A673 (cell line): ENCODE data around the gene IRF2BP2. TPM values are rescaled to one million over a fixed set of nuclear protein-coding genes. Genes with fewer than 3 reads are reported as not detected.
A peak's percentile ranks its signal among the peaks of the same experiment; 100 is the strongest.

Experiments used
- BruUV-seq: library from RNA; stranded (reverse); fragments of 400-500 nt; replicated peaks from 2 replicates; lab custom pipeline; 2021; lab: Mats Ljungman, UMichigan
- CTCF ChIA-PET: fragments of 300-600 bp; sonication (Branson Sonifier 250); formaldehyde crosslinking; loops from one replicate; lab custom pipeline; 2022; ENCODE audit warnings: antibody characterized with exemption; lab: Charles Lee
- POLR2A ChIA-PET: fragments of 300-600 bp; sonication (Branson Sonifier 250); formaldehyde crosslinking; loops from one replicate; lab custom pipeline; 2022; ENCODE audit warnings: antibody characterized with exemption; ENCODE audit not compliant: low non-redundant PET; lab: Charles Lee
- DNase-seq: peaks from one replicate; pipeline ENCODE4 v3.0.0-alpha.2; 2015; ENCODE audit warnings: low spot score
- H3K27ac ChIP-seq: fragments of 200-600 bp; sonication (generic); 2 replicates; pipeline ENCODE4 v1.5.1; 2016; ENCODE audit warnings: mixed run types, low read depth, mild to moderate bottlenecking, mixed read lengths, antibody characterized with exemption, low read length; ENCODE audit not compliant: poor library complexity, severe bottlenecking
- H3K27me3 ChIP-seq: fragments of 200-600 bp; sonication (generic); replicated peaks from 2 replicates; pipeline ENCODE4 v1.6.1; 2017; ENCODE audit warnings: mixed run types, low read depth, mild to moderate bottlenecking, mixed read lengths, antibody characterized with exemption, low read length; ENCODE audit not compliant: insufficient read depth, poor library complexity
- H3K36me3 ChIP-seq: fragments of 200-600 bp; sonication (generic); 2 replicates; pipeline ENCODE4 v1.6.1; 2016; ENCODE audit warnings: mixed run types, mild to moderate bottlenecking, mixed read lengths, antibody characterized with exemption, low read length; ENCODE audit not compliant: insufficient read depth, poor library complexity, severe bottlenecking
- H3K4me1 ChIP-seq: fragments of 200-600 bp; sonication (generic); 2 replicates; pipeline ENCODE4 v1.6.1; 2017; ENCODE audit warnings: mixed run types, mild to moderate bottlenecking, mixed read lengths, antibody characterized with exemption, low read length; ENCODE audit not compliant: insufficient read depth, poor library complexity, severe bottlenecking
- H3K4me3 ChIP-seq: fragments of 200-600 bp; sonication (generic); 2 replicates; pipeline ENCODE4 v1.5.1; 2016; ENCODE audit warnings: low read depth, mixed run types, mild to moderate bottlenecking, mixed read lengths, low read length; ENCODE audit not compliant: poor library complexity, severe bottlenecking
- H3K9me3 ChIP-seq: fragments of 200-600 bp; sonication (generic); 2 replicates; pipeline ENCODE4 v1.6.1; 2016; ENCODE audit warnings: mixed run types, low read depth, mild to moderate bottlenecking, mixed read lengths, antibody characterized with exemption, low read length; ENCODE audit not compliant: poor library complexity, severe bottlenecking
- EZH2 ChIP-seq: fragments of 200-600 bp; sonication (generic); IDR thresholded peaks from 2 replicates; pipeline ENCODE4 v1.6.1; 2017; ENCODE audit warnings: borderline replicate concordance, low read depth, mild to moderate bottlenecking, mixed read lengths, antibody characterized with exemption, low read length; ENCODE audit not compliant: poor library complexity, severe bottlenecking
- intact Hi-C: fragments of 100-400 bp; cut with micrococcal nuclease; formaldehyde crosslinking; loops from one replicate; pipeline ENCODE4 v1.10.0; 2022; ENCODE audit not compliant: unreplicated experiment
- total RNA-seq: library from RNA; stranded (reverse); gene quantifications from 2 replicates; pipeline ENCODE4 v1.2.3, GENCODE V29; 2021
- TF ChIP-seq, protein P1 (sequence below): fragments of 300-800, 200-600 bp; sonication (generic); conservative IDR thresholded peaks from 2 replicates; pipeline ENCODE4 v1.5.1; 2017; ENCODE audit warnings: low read depth, mild to moderate bottlenecking, antibody characterized with exemption, low read length, moderate library complexity, mixed read lengths

IRF2BP2 gene
- total RNA-seq, 1 experiment from 2014 or later: 43.8 TPM

DNA sequence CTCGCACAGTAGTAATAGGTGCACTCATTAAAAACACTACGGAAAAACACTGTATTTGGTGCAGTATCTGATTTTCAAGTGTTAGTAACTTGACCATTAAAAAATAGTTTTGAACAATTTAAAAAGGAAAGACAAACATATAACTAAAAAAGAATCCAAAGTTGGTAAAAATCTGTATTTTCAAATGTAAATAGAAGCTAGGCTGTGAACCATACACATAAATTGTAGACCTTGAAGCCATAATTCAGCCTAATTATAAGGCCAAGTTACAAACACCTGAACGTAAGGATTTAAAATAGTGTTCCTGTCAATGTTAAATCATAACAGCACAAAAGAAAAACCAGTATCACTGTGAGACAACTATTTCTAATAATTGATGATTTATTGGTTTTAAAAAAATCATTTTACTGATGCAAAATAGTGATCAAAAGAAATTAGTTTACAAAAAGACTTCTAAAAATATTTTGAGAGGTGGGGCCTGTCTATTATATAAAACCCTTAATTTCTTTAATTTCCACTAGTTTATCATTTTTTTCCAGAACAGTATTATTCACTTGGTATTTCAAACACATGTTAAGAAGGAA, 4.5 kb downstream of the IRF2BP2 start:
- BruUV-seq: no TSS peak
- Histone ChIP-seq H3K4me3 (peak overlapping the region; percentile 58), H3K9me3 (no peaks in the 10 kb centered on the region), H3K27ac (peak overlapping the region; percentile 23), H3K27me3 (no peaks in the 10 kb centered on the region), H3K36me3 (peaks cover 43% of the 10 kb centered on the region), H3K4me1 (peaks cover 49% of the 10 kb centered on the region)
- ChIA-PET CTCF (no interaction called here), POLR2A (no interaction called here)
- TF ChIP-seq EZH2: no peak
- intact Hi-C loops: loop anchor here (10.0 kb wide), 1 partner anchor 491 kb away; no protein-coding TSS in a partner anchor
- no peak for DNase-seq

DNA sequence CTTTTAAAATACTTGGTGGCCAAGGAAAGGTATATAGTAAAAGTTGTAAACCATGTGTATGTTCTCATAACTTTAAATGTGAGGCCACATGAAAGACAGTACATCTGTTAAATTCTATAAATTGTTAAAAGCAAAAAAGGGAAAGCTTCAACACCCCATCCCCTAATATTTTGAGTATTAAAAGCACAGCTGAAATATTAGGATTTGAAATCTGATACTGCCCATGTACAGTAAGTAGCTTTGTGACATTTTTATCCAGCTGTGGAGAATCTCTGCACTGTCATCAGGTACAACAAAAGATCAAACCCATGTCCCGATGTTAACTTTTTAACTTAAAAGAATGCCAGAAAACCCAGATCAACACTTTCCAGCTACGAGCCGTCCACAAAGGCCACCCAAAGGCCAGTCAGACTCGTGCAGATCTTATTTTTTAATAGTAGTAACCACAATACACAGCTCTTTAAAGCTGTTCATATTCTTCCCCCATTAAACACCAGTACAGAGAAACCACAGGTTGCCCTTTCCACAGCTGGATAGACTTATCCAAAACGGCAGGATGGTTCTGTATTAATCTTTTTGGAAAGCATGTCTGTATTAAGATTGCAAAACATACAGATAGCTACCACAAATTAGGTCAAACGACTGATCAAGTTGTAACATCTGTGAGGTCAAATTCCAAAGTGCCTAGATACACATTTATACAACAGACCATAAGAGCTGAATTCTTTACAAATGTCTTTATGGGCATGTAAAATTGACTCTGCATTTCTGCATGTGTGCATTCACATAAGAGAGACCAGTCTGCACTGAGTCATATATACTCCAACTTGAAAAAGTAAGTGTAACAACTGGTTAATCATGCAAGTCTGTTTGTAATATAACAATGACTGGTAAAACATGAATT, 5.2 kb downstream of the IRF2BP2 start:
- H3K36me3 ChIP-seq: peaks cover 43% of the 10 kb centered on the region
- BruUV-seq: no TSS peak
- intact Hi-C loops: loop anchor here (5.0 to 10.0 kb wide), 2 partner anchors 478 to 490 kb away; no protein-coding TSS in a partner anchor
- peaks cover 52% of the 10 kb centered on the region for H3K4me1 ChIP-seq
- H3K4me3 ChIP-seq: peak overlapping the region; percentile 58
- no peaks in the 10 kb centered on the region for H3K9me3 ChIP-seq
- peak overlapping the region; percentile 82 for H3K27ac ChIP-seq
- TF ChIP-seq EZH2: no peak
- TF ChIP-seq, protein P1, sequence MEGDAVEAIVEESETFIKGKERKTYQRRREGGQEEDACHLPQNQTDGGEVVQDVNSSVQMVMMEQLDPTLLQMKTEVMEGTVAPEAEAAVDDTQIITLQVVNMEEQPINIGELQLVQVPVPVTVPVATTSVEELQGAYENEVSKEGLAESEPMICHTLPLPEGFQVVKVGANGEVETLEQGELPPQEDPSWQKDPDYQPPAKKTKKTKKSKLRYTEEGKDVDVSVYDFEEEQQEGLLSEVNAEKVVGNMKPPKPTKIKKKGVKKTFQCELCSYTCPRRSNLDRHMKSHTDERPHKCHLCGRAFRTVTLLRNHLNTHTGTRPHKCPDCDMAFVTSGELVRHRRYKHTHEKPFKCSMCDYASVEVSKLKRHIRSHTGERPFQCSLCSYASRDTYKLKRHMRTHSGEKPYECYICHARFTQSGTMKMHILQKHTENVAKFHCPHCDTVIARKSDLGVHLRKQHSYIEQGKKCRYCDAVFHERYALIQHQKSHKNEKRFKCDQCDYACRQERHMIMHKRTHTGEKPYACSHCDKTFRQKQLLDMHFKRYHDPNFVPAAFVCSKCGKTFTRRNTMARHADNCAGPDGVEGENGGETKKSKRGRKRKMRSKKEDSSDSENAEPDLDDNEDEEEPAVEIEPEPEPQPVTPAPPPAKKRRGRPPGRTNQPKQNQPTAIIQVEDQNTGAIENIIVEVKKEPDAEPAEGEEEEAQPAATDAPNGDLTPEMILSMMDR: no peak
- POLR2A ChIA-PET: interaction anchor here (0.5 to 0.6 kb wide), 2 partner anchors 394 to 492 kb away, joined by 3 read pairs; no protein-coding TSS in a partner anchor
- no peak for DNase-seq
- H3K27me3 ChIP-seq: no peaks in the 10 kb centered on the region
- CTCF ChIA-PET: no interaction called here

DNA sequence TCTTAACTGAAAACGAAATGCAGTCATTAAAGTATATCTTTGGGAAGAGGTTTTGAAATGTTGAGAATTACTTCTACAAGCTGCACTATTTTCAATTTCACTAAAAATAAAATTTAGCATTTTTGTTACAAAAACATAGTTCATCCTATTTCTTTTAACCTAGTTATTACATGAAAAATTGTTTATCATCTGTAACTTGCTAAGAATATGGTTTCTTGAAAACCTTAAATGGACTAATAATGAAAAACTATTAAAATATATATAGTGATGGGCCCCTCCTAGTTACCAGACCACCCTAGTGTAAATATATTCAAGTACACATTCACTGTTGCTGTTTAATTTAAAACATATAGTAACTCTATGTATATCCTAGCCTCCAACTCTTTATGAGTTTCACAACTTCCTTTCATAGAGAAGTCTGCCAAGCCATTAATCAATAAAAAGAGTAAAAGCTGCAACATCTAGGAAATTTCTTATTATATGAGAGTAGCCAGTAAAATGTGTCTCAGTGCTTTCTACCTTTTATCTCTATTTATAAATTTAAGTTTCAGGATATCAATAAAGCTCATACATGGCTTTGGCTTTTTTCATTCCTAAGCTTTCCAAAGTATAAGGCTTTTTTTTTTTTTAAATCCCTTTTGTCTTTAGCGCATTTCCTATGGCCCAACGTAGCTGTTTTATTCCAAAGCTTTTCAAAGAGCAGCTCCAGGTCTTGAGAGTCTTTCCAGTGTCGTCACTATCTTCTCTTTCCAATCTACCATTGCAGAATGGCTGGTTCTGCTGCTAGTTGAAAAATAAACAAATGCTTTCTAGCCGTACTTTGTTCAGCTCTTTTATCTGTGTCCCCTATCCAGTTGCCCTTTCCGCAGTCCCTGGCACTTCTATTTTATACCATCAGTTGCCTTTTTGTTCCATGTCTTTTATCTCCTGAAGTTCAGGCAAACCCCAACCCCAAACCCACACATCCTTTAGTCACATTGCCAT, 6.5 kb downstream of the IRF2BP2 start:
- Histone ChIP-seq H3K36me3 (peaks cover 43% of the 10 kb centered on the region), H3K9me3 (no peaks in the 10 kb centered on the region), H3K4me1 (peaks cover 63% of the 10 kb centered on the region), H3K27me3 (no peaks in the 10 kb centered on the region), H3K27ac (peak overlapping the region; percentile 82), H3K4me3 (peak overlapping the region; percentile 58)
- no peak for TF ChIP-seq EZH2
- TF ChIP-seq, protein P1: no peak
- DNase-seq: peak; percentile 14
- ChIA-PET CTCF (no interaction called here), POLR2A (no interaction called here)
- BruUV-seq: TSS peak; percentile 87
- intact Hi-C loops: loop anchor here (2.0 to 10.0 kb wide), 3 partner anchors 105 to 489 kb away; no protein-coding TSS in a partner anchor
